LNCAP (cell line): ENCODE results near the gene SFXN1.

Experiments
- CTCF ChIP-seq: fragments of 450-650 bp; IDR thresholded peaks from 2 replicates; pipeline ENCODE4 v1.5.1; 2017; ENCODE audit warnings: mild to moderate bottlenecking

The SFXN1 gene

GRCh38 chr5:175558801-175559480 is 80.6 kb downstream of the SFXN1 start:
- no peak for TF ChIP-seq CTCF

- TF ChIP-seq CTCF, result no peak
Observed at GRCh38 chr5:175560011-175560410, 81.7 kb downstream of the SFXN1 start.

- TF ChIP-seq CTCF, result no peak
Observed at GRCh38 chr5:175561085-175561484, 82.7 kb downstream of the SFXN1 start.

GRCh38 chr5:175564716-175565115 is 86.4 kb downstream of the SFXN1 start:
- no peak for TF ChIP-seq CTCF

- TF ChIP-seq CTCF, result no peak
Observed at GRCh38 chr5:175566697-175567096, 88.3 kb downstream of the SFXN1 start.

- TF ChIP-seq CTCF, result no peak; the same call in 1 of the 2 replicates
Observed at GRCh38 chr5:175567954-175568353, 89.6 kb downstream of the SFXN1 start.

- TF ChIP-seq CTCF, result no peak
Observed at GRCh38 chr5:175569701-175570100, 91.3 kb downstream of the SFXN1 start.

GRCh38 chr5:175572886-175573285 is 94.5 kb downstream of the SFXN1 start:
- TF ChIP-seq CTCF, result no peak
